GM21390 (cell line): Measurements from ENCODE around the gene SYNM.
A peak's percentile ranks its signal among the peaks of the same experiment; 100 is the strongest.

Experiments used
- ATAC-seq: cut with Tn5 transposase; IDR thresholded peaks from one replicate; pipeline ENCODE4 v1.9.1; 2021; ENCODE audit not compliant: unreplicated experiment

SYNM gene

GRCh38 chr15:99082798-99083197 lies 22.1 kb upstream of the SYNM start:
- ATAC-seq: no peak

GRCh38 chr15:99084965-99085364 lies 19.9 kb upstream of the SYNM start:
- ATAC-seq: no peak

- no peak for ATAC-seq
Measured at GRCh38 chr15:99085413-99086326, 19.2 kb upstream of the SYNM start.

GRCh38 chr15:99086327-99086667 lies 18.6 kb upstream of the SYNM start:
- no peak for ATAC-seq

- ATAC-seq: no peak
Measured at GRCh38 chr15:99087405-99087943, 17.4 kb upstream of the SYNM start.

GRCh38 chr15:99090011-99090699 lies 14.7 kb upstream of the SYNM start:
- peak; percentile 100 for ATAC-seq

GRCh38 chr15:99090938-99091337 lies 13.9 kb upstream of the SYNM start:
- ATAC-seq: no peak

- no peak for ATAC-seq
Measured at GRCh38 chr15:99092554-99093172, 12.2 kb upstream of the SYNM start.

GRCh38 chr15:99095626-99096025 lies 9.3 kb upstream of the SYNM start:
- ATAC-seq: no peak

GRCh38 chr15:99096173-99096893 lies 8.5 kb upstream of the SYNM start:
- ATAC-seq: no peak

- ATAC-seq: no peak
Measured at GRCh38 chr15:99096894-99097426, 7.9 kb upstream of the SYNM start.

- ATAC-seq: no peak
Measured at GRCh38 chr15:99097441-99098410, 7.2 kb upstream of the SYNM start.

- no peak for ATAC-seq
Measured at GRCh38 chr15:99098426-99098825, 6.5 kb upstream of the SYNM start.

GRCh38 chr15:99098991-99099390 lies 5.9 kb upstream of the SYNM start:
- ATAC-seq: no peak

- no peak for ATAC-seq
Measured at GRCh38 chr15:99099661-99100060, 5.2 kb upstream of the SYNM start.

- ATAC-seq: peak; percentile 33
Measured at GRCh38 chr15:99100245-99101173, 4.4 kb upstream of the SYNM start.

GRCh38 chr15:99101501-99101900 lies 3.4 kb upstream of the SYNM start:
- no peak for ATAC-seq
